Stimulated activated CD4-positive, alpha-beta T cell treated with anti-CD3 and anti-CD28 coated beads, Interleukin-4, amount 100 ng/mL, for 4 hours (primary cell): ENCODE results near the gene FAM217A.
"Not testable (repeated sequence)": the region's sequence is repeated elsewhere in the genome, so short reads cannot be mapped to it uniquely, and the experiment has no call there.

Experiments
- DNase-seq, 2 experiments: peaks; one replicate each; pipeline ENCODE4 v3.0.0-alpha.2; 2020

Gene FAM217A, protein sequence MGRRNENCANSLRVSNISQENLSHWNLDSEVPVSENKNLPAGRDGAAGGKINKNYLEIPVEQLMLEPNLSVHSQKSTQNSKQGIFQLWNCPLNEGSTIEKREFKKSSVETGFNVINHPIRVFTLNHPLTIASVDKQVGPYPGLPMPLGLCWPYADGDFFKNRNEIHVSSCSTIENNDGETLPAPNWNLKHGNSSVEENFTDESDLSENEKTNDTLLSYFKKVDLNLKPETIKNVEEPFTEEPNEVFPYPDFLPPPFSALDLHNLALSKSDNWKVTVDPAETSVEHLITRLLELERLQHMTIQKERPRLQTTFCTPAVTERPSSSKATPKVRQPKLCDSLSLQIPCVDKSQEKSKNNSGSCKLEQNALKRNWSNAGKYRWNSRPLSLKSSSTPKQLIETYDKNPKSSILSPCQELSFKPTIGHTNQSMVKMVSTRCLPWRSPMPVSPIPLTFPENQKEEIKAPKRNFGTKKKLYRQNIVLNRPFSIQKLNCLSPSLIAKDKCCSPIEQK

DNA sequence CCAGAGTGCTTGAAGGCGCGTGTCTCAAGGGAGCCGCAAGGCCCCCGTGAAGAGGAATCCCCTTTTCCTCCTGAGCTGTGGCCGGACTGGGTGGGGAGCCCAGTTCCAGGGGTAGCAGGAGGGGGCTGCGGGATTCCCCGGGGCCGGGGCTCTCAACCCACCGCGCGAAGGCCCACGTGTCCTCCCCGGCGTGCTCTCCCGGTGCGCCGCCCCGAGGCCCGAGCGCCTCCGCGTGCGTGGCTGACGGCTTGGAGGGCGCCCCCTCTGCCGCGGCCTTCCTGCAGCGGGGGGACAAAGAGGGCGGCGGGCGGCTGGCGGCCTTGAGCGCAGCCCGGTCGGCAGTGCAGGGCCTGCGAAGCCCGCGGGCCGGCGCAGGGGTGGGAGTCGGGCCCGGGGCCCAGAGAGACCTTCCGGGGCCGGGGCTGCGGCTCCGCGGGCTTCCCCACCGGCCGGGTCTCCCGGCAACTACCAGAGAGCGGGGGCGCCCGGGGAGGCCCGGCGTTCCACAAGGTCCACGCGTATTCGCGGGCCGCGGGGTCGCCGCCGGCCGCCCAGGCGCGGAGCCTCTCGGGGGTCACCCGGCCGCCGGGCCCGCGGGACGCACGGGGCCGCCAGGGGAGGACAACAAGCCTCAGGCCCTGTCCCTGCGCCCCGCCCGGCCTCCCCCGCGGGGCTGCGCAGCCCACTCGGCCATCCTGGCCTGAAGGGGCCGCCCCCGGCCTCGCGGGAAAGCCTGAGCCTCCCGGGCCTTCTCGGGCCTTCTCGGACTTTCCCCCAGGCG lies at the start of gene FAM217A:
Gene FAM217A, minus strand, starts transcription at position 447 of the 781 bp plus-strand sequence. CDS start 1,723 bp downstream, outside the sequence.
- no peak for DNase-seq

DNA sequence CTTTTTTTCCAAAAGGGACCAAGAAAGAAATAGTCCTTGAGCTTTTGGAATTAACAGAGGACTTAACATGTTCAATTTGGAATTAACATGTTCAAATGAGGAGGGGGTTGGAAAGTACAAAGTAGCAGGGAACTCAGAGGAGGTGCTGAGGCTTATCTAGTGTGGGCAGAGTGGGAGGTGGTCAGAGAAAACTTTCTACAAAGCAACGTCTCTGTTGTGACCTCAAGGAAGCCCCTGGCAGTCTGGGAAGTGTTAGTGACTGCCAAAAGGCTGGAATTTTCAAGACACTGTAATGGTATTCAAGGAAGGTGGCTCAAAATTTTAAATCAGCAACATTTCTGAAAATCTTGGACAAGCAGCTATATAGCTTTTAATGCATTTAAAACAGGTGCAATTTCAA lies 49.1 kb upstream of the FAM217A start:
- no peak for DNase-seq

DNA sequence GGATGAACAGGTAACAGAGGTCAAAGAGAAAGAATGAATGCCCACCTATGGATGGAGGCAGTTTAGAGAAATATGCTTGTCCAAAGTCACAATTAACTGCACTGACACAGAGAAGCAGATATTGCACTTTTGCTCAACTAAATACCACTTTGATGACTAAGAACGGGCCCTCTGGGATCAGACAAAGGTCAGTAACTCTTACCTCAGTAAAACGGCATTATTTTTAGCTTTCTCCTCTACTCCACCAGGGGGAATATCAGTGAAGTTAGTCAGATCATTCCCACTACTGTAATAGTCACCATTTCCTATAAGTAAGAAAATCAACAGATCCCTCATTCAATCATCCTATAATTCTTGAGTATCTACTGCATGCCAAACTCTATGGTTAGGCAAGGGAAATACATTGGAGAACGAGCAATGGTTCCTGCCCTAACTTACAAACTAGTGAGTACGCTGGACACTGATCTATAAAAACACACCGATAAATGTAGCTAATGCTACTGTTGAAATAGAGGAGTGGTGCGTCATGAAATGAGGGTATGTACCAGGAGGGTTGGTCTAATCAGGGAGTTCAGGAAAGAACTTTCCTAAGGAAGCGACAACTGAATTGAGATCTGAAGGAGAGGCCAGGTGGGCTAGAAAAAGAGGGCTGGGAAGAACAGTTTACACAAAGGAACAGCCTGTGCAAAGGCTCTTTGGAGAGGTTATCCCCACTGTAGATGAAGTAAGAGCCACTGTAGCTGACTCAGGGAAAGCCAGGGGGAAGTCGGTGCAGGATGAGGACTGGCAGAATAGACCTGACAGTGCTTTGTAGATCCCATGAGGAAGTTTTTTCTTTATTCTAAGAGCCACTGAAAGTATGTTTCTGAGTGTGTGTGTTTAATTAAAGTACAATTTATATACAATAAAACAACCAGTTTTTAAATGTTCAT lies 47.3 kb upstream of the FAM217A start:
- DNase-seq: no peak

DNA sequence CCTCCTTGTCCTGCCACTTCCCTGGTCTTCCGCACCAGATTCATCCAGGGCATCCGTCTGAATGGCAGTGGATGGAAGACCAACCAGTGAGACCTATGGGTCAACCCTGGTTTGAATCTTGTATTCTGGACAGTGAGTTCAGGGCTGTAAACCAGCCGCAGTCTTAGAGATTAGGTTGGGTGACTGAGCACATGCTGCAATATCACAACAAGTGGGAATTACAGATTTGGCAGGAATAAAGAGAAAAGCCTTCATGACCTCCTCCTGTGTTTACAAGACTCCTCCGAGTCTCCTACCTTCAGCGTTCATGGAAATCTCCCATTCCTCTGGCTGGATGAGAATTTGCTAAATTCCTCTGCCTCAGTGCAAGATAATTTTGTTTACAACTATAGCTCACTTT lies 46.6 kb upstream of the FAM217A start:
- DNase-seq: no peak

DNA sequence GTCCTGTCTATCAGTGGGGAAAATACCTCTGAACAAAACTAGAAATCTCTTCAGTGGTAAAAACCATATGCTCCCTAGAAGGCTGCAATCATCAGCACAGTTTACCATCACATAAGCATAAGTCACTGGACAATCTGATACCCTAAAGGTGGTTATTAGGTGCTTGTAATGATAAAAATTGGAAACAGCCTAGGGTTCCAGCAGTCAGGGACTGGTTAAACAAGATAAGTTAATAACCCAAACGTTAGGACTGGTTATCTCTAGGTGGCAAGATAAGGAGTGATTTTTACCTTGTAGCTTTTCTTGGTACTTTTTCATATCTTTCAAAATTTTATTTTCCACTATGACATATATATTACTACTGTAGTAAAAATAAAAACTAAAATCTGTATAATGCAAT lies 45.4 kb upstream of the FAM217A start:
- DNase-seq: no peak

DNA sequence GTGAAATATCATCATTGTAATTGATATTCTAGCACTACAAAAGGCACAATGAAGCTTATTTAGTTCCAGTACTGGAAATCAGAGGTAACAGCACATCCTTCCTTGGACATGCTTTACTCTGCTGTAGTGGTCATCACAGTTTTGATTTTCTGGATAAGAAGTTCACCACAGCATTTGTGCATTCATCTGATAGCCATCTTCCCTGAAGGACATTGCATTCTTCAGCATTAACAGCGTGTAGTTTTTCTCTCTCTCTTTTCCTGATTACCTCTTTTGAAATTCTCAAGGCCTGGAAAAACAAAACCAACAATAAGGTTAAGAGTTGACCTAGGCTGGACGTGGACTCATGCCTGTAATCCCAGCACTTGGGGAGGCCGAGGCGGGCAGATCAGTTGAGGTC lies 36.8 kb upstream of the FAM217A start:
- no peak for DNase-seq

DNA sequence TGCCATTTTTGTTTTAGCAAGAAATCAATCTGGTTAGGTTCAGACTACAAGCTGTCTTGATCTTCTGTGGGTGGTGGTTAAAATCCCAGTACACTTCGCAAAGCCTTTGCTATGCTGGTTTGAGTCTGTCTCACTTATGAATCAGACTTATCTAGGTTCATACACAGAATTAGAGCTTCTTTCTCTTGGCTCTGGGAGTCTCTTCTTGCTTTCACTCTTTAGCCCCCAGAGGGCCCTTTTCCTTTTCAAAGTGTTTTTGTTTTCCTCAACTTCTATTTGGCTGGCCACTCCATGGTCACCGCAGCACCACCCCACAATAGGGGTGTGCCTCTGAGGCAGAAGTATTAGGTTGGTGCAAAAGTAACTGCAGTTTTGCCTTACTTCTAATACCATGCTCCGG lies 35.2 kb upstream of the FAM217A start:
- no peak for DNase-seq

DNA sequence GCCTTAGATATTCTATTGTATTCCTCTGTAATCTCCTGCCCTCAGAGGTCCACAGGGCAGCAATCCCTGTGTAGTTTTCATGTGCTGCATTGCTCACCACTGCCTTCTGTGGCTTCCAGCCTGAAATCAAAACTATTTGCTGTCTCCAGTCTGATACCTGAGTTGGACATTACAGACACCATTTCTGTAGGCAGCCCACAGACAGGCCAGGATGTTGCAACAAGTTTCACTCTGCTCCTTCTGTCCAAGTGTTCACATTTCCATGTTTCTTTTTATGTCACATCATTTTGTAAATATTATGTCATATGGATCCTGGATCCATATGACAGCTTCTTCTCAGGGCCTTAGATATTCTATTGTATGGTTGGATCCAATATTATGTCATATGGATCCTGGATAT lies 34.7 kb upstream of the FAM217A start:
- DNase-seq: no peak

DNA sequence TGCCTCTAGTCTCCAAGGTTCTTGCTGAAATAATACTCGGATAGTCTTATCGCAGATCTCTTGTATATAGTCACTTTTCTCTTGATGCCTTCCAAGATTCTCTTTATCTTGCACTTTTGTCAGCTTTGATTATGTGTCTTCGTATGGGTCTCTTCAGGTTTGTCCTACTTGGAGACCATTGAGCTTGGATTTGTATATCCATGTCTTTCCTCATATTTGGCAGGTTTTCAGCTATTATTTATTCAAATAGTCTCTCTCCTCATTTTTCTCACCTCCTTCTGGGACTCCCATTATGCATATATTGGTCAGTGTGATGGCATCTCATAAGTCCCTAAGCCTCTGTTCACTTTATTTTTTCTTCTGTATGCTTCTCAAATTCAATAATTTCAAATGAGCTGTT lies 33.4 kb upstream of the FAM217A start:
- DNase-seq: no peak

DNA sequence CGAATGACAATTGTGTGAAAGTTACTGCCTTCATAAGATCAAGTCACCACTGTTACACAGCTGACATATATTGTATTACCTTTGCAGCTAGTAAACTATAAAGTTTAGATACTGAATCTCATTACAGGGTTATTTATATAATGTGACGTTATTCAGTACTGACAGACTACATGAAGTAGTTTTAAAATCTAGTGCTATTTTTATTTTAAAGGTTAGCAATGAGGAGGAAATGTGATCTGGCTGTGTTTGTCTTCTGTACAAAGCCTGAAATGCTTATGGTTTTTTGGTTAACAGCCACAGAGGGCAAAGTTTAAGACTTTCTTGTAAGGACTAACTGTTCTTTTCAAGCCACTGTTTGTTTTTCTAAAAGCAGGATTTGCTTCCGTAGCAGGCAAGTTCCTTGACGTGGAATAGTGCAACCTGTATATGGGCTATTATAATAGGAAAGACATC lies 30.5 kb upstream of the FAM217A start:
- DNase-seq: not testable (repeated sequence)

DNA sequence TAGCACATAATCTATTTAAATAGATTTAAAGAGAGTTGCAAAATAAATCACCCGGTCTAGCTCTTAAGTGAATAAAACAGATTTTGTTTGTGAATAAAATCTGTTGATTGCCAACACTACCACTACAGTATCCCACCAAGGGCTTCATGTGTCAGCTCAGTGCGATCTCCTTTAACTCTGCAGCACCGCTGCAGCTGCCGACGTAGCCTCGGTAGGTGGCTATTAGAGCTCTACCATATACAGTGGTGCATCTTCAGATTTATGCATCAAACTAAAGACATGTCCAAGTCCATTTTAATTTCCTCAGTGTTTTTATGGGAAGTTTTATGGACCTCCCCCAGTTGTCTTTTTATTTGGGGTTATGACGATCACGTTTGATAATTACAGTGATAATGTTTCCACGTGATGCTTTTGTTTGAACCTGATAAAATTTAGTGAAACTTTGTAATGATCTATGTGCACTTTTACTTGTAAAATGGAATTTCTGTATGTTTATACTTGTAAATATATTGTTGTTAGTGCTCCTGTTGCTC lies 29.7 kb upstream of the FAM217A start:
- DNase-seq: no peak

DNA sequence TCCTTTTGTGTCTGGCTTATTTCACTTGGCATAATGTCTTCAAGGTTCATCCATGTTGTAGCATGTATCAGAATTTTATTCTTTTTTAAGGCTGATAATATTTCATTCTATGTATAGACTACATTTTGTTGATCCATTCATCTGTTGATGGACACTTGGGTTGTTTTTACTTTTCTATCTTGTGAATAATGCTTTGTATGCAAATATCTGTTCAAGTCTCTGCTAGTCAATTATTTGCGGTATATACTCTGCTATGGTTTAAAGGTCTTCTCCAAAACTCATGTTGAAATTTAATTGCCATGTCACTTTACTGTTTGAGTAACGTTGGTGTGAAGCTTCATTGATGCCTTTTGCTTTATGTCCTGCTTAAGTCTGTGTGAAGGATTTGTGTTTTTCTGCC lies 28.9 kb upstream of the FAM217A start:
- no peak for DNase-seq

DNA sequence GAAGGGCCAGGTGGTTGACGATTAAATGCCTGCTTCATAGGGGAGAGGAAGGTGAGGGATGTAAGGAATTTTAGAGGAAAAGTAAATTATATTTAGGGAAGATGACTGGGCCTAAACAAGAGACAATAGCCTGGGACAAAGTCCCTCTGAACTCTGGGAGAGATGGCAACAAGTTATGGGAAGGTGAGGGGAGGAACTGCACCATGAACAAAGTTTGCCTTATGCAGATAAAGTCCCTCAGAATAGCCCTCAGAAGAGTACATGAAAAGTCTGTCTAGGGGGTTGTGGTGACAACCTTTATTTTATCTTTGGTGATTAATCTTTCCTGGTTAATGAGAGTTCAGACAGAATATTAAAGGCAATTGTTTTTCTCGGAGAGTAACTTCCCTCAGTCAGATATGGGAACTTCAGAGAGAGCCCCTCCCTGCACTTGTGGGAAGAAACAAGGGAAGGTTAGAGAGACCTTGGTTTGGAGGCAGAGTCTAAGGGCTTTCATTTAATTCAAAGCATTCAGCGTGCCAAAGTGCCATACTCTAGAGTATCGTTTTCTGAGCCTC lies 27.1 kb upstream of the FAM217A start:
- no peak for DNase-seq

DNA sequence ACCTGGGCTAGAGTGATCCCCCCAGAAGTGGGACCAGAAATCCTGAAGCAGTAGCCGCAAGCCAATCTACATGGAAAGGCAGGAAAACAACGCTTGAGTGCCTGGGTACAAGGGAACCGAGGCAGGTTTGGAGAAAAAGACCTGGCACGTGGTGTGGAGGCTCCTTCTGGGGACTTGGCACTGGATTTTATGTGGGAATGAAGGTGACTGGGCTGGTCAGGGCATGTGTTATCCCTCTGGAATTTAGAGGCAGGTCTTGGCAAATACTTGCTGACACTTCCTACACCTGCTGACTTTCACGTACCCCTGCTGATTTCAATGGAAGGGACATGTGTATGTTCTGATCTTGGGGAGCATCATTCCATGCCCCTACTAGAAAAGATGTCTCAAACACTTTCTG lies 25.0 kb upstream of the FAM217A start:
- no peak for DNase-seq

DNA sequence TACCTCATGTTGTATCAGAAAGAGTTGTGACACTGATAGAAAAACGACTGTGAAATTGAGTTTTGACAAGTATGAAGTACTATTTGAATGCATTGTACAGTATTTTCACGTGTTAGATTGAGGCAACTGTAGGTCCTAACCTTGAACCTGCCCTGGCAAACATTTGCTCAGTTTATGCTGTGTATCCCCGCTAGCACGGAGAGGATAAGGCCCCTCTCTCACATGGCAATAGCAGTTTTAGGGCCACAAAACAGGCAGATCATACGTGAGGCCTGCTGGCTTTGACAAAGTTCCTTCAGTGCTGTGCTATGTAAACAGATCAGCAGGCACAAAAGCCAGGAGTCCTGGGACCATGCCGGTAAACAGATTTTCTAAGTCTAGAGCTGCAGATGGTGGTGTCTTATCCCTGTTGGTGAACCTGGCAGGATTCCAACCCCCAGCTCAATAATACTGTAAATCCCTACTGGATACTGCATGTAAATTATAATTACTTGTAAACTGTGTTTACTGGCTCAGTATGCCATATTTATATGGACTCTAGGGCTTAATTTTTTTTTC lies 23.8 kb upstream of the FAM217A start:
- no peak for DNase-seq

DNA sequence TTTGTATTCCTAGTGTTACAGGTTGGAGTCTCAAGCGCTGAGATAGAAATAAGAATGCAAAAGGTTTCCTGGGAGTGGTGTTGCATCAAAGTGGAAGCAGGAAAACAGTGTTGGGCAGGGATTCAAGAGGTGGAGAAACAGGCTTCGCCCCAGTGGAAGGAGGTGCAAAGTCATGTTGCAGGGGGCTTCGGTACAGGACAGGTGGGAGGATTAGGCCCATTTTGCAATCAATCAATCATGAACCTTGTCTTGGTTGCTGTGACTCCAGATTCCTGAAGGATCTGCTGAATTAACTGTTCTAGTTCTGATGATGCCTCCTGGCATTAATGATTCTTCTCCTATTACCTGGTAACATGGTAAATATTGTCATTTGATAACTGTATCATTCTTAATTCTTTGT lies 22.4 kb upstream of the FAM217A start:
- no peak for DNase-seq

DNA sequence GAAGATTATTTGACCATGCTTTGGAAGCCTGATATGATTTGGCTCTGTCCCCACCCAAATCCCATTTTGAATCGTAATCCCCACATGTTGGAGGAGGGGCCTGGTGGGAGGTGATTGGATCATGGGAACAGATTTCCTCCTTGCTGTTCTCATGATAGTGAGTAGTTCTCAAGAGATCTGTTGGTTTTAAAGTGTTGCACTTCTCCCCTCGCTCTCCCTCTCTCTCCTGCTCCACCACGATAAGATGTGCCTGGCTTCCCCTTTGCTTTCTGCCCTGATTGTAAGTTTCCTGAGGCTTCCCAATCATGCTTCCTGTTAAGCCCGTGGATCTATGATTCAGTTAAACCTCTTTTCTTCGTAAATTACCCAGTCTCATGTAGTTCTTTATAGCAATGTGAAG lies 21.7 kb upstream of the FAM217A start:
- no peak for DNase-seq

DNA sequence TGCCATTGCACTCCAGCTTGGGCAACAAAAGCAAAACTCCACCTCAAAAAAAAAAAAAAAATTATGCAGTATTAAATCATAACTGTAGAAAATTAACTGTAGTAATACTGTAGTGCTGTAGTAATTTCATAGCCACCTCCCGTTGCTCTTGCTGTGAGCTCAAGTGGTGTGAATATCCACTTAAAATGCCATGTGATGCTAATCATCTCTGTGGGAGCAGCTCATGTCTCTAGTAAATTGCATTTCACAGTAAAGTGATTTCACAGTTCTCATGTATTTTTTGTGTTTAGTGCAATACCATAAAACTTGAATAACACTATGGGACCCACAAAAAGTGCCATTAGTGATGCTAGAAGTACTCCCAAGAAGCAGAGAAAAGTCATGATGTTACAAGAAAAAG lies 14.4 kb upstream of the FAM217A start:
- DNase-seq: no peak

DNA sequence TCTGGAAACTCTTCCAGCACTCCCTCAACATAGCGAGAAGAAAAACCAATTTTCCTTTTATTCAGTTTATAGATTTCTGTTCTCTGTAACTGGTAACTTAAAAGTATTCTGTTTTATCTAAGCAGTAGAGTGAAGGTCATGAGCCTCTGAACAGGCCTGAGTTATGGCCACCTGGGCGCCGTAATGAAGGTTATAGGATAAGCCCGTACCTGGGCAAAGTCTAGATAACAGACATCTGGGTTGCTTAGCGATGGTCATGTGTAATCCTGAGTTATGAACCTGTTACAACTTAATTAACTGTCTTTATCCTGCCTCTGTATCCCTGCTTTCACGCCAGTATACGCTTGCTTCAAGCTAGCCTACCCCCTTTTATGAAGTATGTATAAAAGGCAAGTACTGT lies 13.0 kb upstream of the FAM217A start:
- DNase-seq: no peak

DNA sequence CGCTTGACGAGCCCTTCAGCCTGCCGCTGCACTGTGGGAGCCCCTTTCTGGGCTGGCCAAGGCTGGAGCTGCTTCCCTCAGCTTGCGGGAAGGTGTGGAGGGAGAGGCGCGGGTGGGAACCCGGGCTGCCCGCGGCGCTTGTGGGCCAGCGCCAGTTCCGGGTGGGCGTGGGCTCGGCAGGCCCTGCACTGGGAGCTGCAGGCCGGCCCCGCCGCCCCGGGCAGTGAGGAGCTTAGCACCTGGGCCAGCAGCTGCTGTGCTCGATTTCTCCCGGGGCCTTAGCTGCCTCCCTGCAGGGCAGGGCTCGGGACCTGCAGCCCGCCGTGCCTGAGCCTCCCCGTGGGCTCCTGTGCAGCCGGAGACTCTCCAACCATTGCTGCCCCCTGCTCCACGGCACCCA lies 11.1 kb upstream of the FAM217A start:
- DNase-seq: not testable (repeated sequence)

DNA sequence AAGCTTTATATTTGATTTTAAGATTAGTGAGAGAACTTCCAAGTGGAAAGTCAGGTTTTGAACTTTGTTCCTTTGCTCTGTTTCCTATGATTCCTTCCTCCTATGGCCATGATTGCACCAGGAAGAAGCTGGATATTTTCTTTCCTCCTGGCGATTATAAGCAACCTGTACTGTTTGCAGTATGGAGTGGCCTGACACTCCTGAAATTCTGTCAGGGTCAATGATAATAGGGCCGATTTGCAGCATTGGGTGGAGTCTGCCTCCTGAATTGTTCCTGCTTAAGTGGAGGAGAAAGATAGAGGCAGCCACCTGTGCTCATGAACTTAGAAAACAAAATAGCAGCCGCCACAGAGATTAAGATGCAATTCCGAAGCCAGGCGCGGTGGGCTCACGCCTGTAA lies 9.8 kb upstream of the FAM217A start:
- DNase-seq: no peak

DNA sequence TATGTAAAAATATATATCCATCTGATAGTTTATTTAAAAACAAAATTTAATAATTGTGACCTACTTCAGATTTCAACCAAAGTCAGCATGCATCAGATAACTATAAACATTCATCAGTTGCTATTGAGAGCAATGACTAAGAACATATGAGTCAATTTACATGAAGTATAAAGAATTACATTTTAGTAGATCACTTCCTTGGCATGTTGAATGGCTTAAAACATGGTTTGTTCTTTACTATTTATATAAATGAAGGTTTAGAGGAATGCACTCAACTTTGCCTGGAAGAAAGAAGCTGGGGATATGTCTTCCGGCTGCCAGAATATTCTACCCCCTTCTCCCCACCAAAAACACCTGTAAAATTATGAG lies 6.4 kb upstream of the FAM217A start:
- DNase-seq: no peak
